Heart left ventricle (tissue), 16 donors: ENCODE results near the gene GPR149. TPM values are rescaled to one million over a fixed set of nuclear protein-coding genes. Genes with fewer than 3 reads are reported as not detected.

Experiments
- ATAC-seq, 4 donors: fragments of 200-7000 bp; cut with Tn5 transposase; one replicate each; pipeline ENCODE4 v1.9.1; 2020 to 2022; ENCODE audit warnings: moderate library complexity in 4 of 4, mild to moderate bottlenecking in 3 of 4, moderate number of reproducible peaks in 1 of 4
- DNase-seq, 5 donors: peaks; one replicate each; pipeline ENCODE4 v3.0.0-alpha.2; 2020
- H3K27ac ChIP-seq, 12 donors: fragments of 200-600 bp; sonication (generic) in 4 of 12; one replicate each; pipeline versions ENCODE4 v1.5.0 to v1.8.0; 2016 to 2022; ENCODE audit warnings: mild to moderate bottlenecking in 2 of 12
- H3K27me3 ChIP-seq, 9 donors: fragments of 200-600 bp; sonication (generic) in 2 of 9; one replicate each; pipeline versions ENCODE4 v1.5.1 to v1.8.0; 2016 to 2022; ENCODE audit warnings: mild to moderate bottlenecking in 3 of 9
- H3K36me3 ChIP-seq, 9 donors: fragments of 200-600 bp; sonication (generic) in 2 of 9; one replicate each; pipeline versions ENCODE4 v1.5.0 to v1.8.0; 2018 to 2022; ENCODE audit warnings: mild to moderate bottlenecking in 2 of 9
- H3K4me1 ChIP-seq, 12 donors: fragments of 200-600 bp; sonication (generic) in 4 of 12; one replicate each; pipeline versions ENCODE4 v1.5.0 to v1.8.0; 2016 to 2022; ENCODE audit warnings: mild to moderate bottlenecking in 3 of 12
- H3K4me3 ChIP-seq, 12 donors: fragments of 200-600 bp; sonication (generic) in 4 of 12; one replicate each; pipeline versions ENCODE4 v1.5.0 to v1.8.0; 2017 to 2022; ENCODE audit warnings: mild to moderate bottlenecking in 9 of 12, moderate library complexity in 4 of 12
- H3K9me3 ChIP-seq, 12 donors: fragments of 200-600 bp; sonication (generic) in 4 of 12; one replicate each; pipeline versions ENCODE4 v1.5.0 to v1.8.0; 2016 to 2022; ENCODE audit warnings: mild to moderate bottlenecking in 1 of 12
- CTCF ChIP-seq, 12 donors: fragments of 200-600 bp; sonication (generic) in 4 of 12; IDR thresholded peaks; one replicate each; pipeline versions ENCODE4 v1.5.0 to v1.8.0; 2018 to 2022; ENCODE audit warnings: antibody characterized with exemption in 12 of 12, mild to moderate bottlenecking in 5 of 12
- POLR2A ChIP-seq, 2 donors: fragments of 450-650 bp; IDR thresholded peaks; one replicate each; pipeline ENCODE4 v1.6.1; 2017; ENCODE audit warnings: antibody characterized with exemption in 2 of 2, mild to moderate bottlenecking in 2 of 2, moderate library complexity in 2 of 2
- WGBS, 4 donors: extraction: QIAGEN DNeasy Blood & Tissue Kit in 2 of 4; methylation state at CpG; one replicate each; pipeline versions ENCODE4 v1.1.5 to v1.1.7; 2013 to 2018; 5-methylcytosine and 5-hydroxymethylcytosine counted together
- intact Hi-C, 10 donors: fragments of 100-400 bp; cut with DNase I; formaldehyde crosslinking; loops; one replicate each; pipeline versions ENCODE4 v1.11.1 to v1.14.2; 2022
- polyA plus RNA-seq, 2 donors: library from polyadenylated mRNA; stranded (reverse); fragments of 200-250 nt; gene quantifications; one replicate each; pipeline ENCODE4 v1.2.3, GENCODE V29; 2013
- total RNA-seq, 9 donors: library from RNA; depleted of rRNA in 2 of 9; stranded (reverse); fragments of >200 nt in 2 of 9; fragmentation: NEBNext Ultra II Directional in 3 of 9; extraction: Animal tissue kit (Norgen Biotek cat#: 25700) in 3 of 9; gene quantifications; one replicate each; pipeline versions ENCODE4 v1.1.0 to v1.2.4, GENCODE V29; 2016 to 2023
- donor health status: ischemic (EF 13 %, LVEDD 7.1; RV severe dilation, severe dysfunction).
- donor health status: healthy with polysubstance abuse.
- donor health status: DM: no; HTN: yes; CAD: no.
- donor health status: DM: no; HTN: no; CAD: no.
- donor health status: ischemic (EF 25% LVEDD 6.9; RV normal size, moderate dysfunction).
- donor health status: ischemic (EF 25% LVEDD 5.7; RV mildly dilated, moderate dysfunction).
- donor health status: healthy.
- donor health status: DM: yes; HTN: yes; CAD: no.
- donor health status: ischemic (EF 35%, LVEDD 5.7; RV mildly dilated, moderate dysfunction).
- donor health status: nonischemic (EF 11% LVEDD 7.7; RV severe dilation, severe dysfunction).
- donor health status: DM: yes; HTN: yes; CAD: no.
- donor health status: PGD.
- donor health status: ischemic (EF 29% LVEDD 5.4; RV normal size, mild dysfunction).
- donor health status: nonischemic (EF 23%, LVEDD 6.1; RV moderate dilation, normal function).

The GPR149 gene
- total and polyA plus RNA-seq, 11 donors = not detected

- no peaks in the 10 kb centered on the region for H3K27me3 ChIP-seq
- H3K36me3 ChIP-seq = peaks cover 0 to 98% (median 85%) of the 10 kb centered on the region in 9 donors
- no peak for TF ChIP-seq CTCF (IDR thresholded peaks at IDR 0.05)
- TF ChIP-seq POLR2A (IDR thresholded peaks at IDR 0.05) = no peak
- ATAC-seq (no peak), DNase-seq (no peak)
- H3K9me3 ChIP-seq = no peaks in the 10 kb centered on the region
- peaks cover 0 to 6% (median 0%) of the 10 kb centered on the region in 12 donors for H3K4me1 ChIP-seq
- H3K4me3 ChIP-seq = no peak overlapping the region
- intact Hi-C loops = no loop called here
- H3K27ac ChIP-seq = no peak overlapping the region
Measured at GRCh38 chr3:154304116-154304786, 125.7 kb downstream of the GPR149 start.

GRCh38 chr3:154301561-154301960, 128.4 kb downstream of the GPR149 start:
- no peak overlapping the region for H3K4me3 ChIP-seq
- H3K36me3 ChIP-seq = peaks cover 0 to 100% (median 97%) of the 10 kb centered on the region in 9 donors
- ATAC-seq (no peak), DNase-seq (no peak)
- H3K4me1 ChIP-seq = no peaks in the 10 kb centered on the region
- 79 to 89% (median 85%) methylated on average over 3 of the region's 3 CpGs for WGBS, 4 donors
- intact Hi-C loops = no loop called here
- no peaks in the 10 kb centered on the region for H3K9me3 ChIP-seq
- TF ChIP-seq CTCF (IDR thresholded peaks at IDR 0.05) (no peak), POLR2A (IDR thresholded peaks at IDR 0.05) (no peak)
- H3K27ac ChIP-seq = no peak overlapping the region
- H3K27me3 ChIP-seq = no peaks in the 10 kb centered on the region

GRCh38 chr3:154294016-154294415, 136.0 kb downstream of the GPR149 start:
- H3K27me3 ChIP-seq = no peaks in the 10 kb centered on the region
- no peak for TF ChIP-seq POLR2A (IDR thresholded peaks at IDR 0.05)
- TF ChIP-seq CTCF (IDR thresholded peaks at IDR 0.05) = no peak
- DNase-seq = no peak
- no peaks in the 10 kb centered on the region for H3K9me3 ChIP-seq
- peaks cover 0 to 97% (median 96%) of the 10 kb centered on the region in 9 donors for H3K36me3 ChIP-seq
- H3K4me1 ChIP-seq = no peaks in the 10 kb centered on the region
- ATAC-seq = no peak
- H3K27ac ChIP-seq = no peak overlapping the region
- H3K4me3 ChIP-seq = no peak overlapping the region
- intact Hi-C loops = no loop called here
- WGBS, 4 donors = 95 to 100% (median 96%) methylated on average over 2 of the region's 2 CpGs

- Histone ChIP-seq H3K27ac (no peak overlapping the region), H3K4me1 (peaks cover 0 to 3% (median 0%) of the 10 kb centered on the region in 12 donors), H3K4me3 (no peak overlapping the region), H3K9me3 (no peaks in the 10 kb centered on the region), H3K27me3 (no peaks in the 10 kb centered on the region), H3K36me3 (peaks cover 0 to 96% (median 95%) of the 10 kb centered on the region in 9 donors)
- TF ChIP-seq POLR2A (IDR thresholded peaks at IDR 0.05) = no peak
- no peak for TF ChIP-seq CTCF (IDR thresholded peaks at IDR 0.05)
- ATAC-seq = no peak
- 94 to 100% (median 99%) methylated on average over 5 of the region's 5 CpGs for WGBS, 4 donors
- DNase-seq = no peak
- intact Hi-C loops = no loop called here
Measured at GRCh38 chr3:154290187-154290586, 139.8 kb downstream of the GPR149 start.

Other genes with a start within 250 kb of the GPR149 start
- 10 to 100 TPM; 24.9 to 50.0 (median 37.0) TPM for gene DHX36, start 105.7 kb downstream of the GPR149 start, total RNA-seq
- 10 to 100 TPM; 20.4 to 33.1 TPM for gene DHX36, start 105.7 kb downstream of the GPR149 start, polyA plus RNA-seq